CD4-positive, alpha-beta T cell treated with Interleukin-4 for 4 hours (primary cell): ENCODE results near the gene PLD6.
"Not testable (repeated sequence)": the region's sequence is repeated elsewhere in the genome, so short reads cannot be mapped to it uniquely, and the experiment has no call there.

Experiments
- DNase-seq: peaks from one replicate; pipeline ENCODE4 v3.0.0-alpha.2; 2020

The PLD6 gene

DNA sequence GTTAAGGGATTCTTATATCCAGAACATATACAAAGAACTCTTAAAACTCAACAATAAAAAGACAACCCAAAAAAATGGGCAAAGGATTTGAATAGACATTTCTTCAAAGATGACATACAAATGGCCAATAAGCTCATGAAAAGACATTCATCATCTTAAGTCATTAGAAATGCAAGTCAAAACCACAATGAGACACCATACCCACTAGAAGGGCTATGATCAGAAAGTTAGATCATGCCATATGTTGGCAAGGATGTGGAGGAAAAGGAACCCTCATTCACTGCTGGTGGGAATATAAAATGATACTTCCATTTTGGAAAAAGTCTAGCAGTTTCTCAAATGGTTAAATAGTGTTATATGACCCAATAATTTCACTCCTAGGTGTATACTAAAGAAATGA lies 9.4 kb downstream of the PLD6 start:
- DNase-seq: no peak

DNA sequence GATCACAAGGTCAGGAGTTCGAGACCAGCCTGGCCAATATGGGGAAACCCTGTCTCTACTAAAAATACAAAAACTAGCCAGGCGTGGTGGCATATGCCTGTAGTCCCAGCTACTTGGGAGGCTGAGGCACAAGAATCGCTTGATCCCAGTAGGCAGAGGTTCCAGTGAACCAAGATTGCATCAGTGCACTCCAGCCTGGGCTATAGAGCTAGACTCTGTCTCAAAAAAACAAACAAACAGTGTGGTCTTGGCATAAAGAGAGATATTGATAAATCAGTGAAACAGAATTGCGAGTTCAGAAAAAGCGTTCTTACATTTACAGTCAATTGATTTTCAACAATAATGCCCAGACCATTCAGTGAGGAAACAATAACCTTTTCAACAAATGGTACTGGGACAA lies 10.7 kb downstream of the PLD6 start:
- DNase-seq: not testable (repeated sequence)

- DNase-seq: no peak
Measured at GRCh38 chr17:17191961-17192381, 14.2 kb downstream of the PLD6 start.

- no peak for DNase-seq
Measured at GRCh38 chr17:17191346-17191792, 14.8 kb downstream of the PLD6 start.

DNA sequence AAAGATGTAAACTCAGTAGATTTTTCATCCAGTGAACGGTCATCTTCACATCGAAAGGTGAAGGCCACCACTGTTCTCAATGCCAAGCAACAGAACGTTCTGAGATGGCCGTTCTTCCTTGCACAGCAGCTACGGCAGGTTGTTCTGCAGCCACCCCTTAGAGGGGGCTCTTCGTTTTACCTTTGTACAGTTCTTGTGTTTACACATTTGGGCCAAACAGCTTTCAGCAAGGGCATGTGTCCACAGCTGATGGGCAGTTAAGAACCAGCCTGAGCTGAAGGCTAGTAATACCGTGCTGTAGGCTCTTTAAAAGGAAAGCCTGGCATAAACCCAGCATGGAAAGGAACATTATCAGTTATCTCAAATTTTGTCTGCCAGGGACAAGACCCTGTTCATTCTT lies 15.9 kb downstream of the PLD6 start:
- no peak for DNase-seq

DNA sequence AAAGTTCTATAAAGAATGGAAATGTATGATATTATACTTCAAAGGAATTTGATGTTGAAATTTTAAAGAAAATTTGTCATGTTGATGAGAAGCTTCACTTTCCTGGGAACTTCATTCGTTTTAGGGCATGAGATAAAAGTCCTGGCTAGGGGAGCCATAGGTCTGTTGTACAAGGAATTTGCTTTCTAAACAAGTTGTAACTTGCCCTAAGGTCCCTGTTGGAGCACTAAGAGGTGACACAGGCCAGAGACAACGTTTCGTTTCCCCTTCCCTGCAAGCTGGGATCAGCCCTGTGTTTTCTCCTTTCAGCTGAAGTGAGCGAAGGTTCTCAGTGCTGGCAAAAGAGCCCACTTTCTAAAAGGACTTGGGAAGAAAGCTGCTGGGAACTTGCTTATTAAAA lies 16.6 kb downstream of the PLD6 start:
- DNase-seq: no peak

- no peak for DNase-seq
Measured at GRCh38 chr17:17188586-17188985, 17.5 kb downstream of the PLD6 start.

DNA sequence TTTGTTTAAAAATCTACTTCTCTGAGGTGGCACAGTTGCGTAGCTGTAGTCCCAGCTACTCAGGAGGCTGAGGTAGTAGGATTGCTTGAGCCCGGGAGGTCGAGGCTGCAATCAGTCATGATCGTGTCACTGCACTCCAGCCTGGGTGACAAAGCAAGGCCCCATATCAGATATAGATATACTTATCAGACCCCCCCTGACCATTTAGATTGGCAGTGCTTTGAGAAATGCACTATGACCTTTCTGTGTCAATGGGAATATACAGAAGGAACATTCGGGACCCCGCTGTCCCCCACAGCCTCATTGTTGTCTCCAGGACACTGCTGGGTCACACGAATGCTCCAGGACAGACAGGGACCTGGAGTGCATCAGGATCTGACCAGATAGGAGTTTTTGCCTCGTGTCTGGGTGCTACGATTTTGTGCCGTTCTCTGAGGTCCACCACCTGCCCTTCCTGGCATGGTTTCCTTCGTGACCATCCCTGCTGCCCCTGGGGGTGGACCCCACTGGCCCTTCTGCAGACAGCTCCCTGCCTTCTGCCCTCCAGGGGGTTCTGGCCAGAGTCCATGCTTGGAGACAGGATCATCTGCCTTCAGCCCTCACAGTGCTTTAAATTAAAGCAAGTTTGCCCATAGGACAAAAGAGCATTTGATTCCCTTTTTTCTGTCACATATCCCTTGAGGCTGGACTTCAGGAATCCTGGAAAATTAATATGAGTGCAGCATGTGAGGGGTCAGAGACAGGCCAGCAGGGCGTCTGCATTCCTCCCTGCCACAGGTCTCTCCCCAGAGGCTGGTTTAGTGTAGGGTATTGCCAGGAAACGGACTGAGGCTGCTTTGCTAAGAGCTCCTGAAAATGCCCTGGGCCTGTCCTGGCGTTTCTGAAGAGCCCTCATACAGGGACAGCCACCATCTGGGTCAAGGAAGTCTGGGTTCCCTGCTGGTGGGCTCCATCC lies 19.3 kb downstream of the PLD6 start:
- no peak for DNase-seq

GRCh38 chr17:17186051-17186450 lies 20.1 kb downstream of the PLD6 start:
- DNase-seq: peak; percentile 30

DNA sequence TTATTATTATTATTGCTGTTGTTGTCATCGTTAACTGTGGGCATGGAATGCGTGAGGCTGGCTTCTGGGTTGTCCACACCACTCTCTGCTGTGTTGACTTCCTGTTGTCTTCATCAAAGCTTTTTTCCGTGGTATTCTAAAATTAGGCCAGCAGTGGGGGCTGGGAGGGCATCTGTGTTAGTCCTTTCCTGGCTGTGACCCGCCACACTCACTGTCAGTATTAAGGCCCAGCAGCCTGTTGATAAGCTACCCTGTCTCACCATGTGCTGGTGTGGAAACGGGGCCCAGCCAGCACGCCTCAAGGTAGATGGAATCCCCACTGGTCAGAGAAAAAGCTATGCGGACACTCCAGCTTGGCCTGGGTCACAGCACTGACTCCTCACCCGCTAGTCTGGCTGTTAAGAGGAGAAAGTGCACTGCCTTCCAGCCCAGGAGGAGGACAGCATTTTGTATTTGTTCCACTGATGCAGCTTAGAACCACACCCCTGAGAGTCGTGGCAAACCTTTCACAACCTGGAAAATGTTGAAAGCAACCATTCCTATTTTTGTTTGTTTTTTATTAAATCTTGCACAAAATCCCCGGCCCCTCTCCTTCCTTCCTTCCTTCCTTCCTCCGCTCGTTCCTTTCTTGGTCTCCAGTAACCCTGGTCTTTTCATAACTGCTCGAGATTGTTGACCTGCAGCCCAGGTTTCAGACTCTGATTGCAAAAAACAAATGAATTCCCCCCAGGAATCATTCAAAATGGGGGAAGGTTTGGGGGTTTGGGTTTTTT lies 21.0 kb downstream of the PLD6 start:
- peak; percentile 54 for DNase-seq

DNA sequence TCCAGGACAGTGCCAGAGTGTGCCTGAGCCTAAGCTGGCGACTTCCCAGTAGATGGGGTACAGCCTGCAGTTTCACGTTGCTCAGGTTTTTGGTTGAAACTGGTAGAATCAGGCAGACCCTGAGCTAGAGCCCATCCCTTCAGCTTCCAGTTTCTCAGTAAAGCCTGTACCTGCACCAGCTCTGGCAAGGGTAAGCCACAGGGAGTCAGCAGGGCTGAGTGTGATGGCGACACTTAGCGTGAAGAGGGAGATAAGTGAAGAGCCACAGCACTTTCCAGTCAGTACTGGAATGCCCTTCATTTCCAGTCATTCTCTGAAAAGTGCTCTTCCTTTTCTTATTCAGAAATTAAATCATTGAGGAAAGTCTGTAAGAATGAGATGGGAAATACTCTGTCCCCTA lies 22.4 kb downstream of the PLD6 start:
- no peak for DNase-seq

DNA sequence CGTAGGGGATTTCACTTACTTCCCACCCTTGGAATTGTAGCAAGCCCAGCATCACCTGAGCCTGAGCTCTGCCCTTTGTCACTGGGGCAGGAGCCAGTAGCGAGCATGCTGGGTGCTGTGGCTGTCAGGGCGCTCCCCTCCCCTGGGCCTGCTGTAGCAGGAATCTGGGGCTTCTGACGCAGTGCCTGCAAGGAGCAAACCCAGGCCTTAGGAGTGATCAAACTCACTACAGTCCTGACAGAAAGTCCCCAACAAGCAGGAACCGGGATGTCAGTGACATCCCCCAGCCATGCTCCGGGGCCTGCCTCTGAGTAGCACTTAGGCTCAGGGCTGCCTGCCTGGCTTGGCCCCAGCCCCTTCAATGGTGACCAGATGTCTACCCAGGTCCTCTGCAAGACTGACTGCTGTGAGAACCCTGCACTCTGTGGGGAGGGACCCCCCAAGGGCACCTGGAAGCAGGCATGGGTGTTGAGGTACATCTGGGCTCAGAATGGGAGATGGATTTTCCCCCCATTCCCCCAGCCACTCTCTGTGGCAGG lies 23.5 kb downstream of the PLD6 start:
- DNase-seq: peak; percentile 24

GRCh38 chr17:17181666-17182597 lies 24.2 kb downstream of the PLD6 start:
- DNase-seq: peak; percentile 77

- DNase-seq: no peak
Measured at GRCh38 chr17:17180741-17181525, 25.2 kb downstream of the PLD6 start.

- peak; percentile 31 for DNase-seq
Measured at GRCh38 chr17:17180141-17180603, 26.0 kb downstream of the PLD6 start.

- peak; percentile 74 for DNase-seq
Measured at GRCh38 chr17:17179371-17179827, 26.7 kb downstream of the PLD6 start.

GRCh38 chr17:17177176-17177575 lies 29.0 kb downstream of the PLD6 start:
- DNase-seq: no peak

DNA sequence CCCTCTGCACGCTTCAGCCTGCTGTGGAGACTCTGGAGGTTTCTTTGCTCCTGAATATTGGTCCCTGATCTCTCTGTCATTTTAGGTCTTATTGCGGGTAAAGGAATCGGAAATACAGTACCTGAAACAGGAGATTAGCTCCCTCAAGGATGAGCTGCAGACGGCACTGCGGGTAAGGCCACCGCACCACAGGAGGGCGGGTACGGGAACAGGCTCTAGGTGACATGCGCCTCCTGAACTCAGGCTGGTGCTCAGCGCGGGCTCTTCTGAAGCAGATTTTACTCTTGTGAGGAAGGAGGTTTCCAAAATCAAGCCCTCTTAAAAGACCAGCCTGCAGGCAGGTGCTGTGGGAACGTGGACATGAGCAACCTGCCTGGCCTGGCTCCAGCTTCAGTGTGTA lies 29.8 kb downstream of the PLD6 start:
- DNase-seq: no peak

DNA sequence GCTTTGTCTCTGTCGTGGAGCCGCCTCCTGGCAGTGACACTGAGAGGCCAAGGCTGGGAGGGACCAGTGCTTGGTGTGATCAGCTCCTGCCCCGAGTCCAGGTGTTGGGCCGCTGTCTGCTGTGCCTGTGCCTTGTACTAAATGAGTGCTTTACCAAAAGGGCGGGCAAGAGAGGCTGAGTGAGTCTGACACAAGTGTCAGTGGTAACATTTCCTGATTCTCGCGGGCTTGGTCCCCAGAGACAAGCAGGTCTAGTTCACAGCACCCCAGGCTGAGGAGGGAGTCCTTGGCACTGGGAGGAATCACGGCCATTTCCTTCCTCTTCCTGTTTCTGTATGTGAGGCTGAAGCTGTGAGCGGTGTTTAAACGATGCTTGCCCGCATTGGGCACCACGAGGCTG lies 30.2 kb downstream of the PLD6 start:
- peak; percentile 41 for DNase-seq

- DNase-seq: no peak
Measured at GRCh38 chr17:17175340-17175739, 30.8 kb downstream of the PLD6 start.

DNA sequence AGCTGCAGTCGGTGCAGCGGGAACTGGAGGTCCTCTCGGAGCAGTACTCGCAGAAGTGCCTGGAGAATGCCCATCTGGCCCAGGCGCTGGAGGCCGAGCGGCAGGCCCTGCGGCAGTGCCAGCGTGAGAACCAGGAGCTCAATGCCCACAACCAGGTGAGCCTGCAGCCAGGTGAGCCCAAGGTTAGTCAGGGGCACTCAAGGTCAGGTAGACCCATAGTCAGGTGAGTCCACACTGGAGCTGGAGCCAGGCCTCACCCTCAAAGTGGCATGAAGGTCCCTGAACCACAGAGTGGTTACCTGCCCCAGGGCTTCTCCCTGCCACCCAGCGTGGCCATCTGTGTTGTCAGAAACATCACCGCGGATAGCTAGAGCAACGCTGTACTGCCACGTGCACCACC lies 32.2 kb downstream of the PLD6 start:
- DNase-seq: no peak
